NCI-H748 (cell line): ENCODE results near the gene GBF1.

ENCODE experiments used
- DNase-seq: peaks from one replicate; lab custom pipeline; 2025; ENCODE audit not compliant: unreplicated experiment; lab: John Stamatoyannopoulos, UW

Gene GBF1

GRCh38 chr10:102420714-102421506 is 175.6 kb downstream of the GBF1 start, which contains the start of gene FBXL15:
FBXL15 (plus strand) TSS chr10:102420836; CDS start chr10:102421130, 294 bp downstream.
- peak; percentile 94 for DNase-seq

GRCh38 chr10:102421507-102421756 is 176.1 kb downstream of the GBF1 start:
- DNase-seq, result no peak

- peak; percentile 41 for DNase-seq
Measured at GRCh38 chr10:102421757-102422512, 176.6 kb downstream of the GBF1 start.

- peak; percentile 70 for DNase-seq
Measured at GRCh38 chr10:102422545-102423129, 177.3 kb downstream of the GBF1 start.

GRCh38 chr10:102423372-102423968 is 178.1 kb downstream of the GBF1 start:
- DNase-seq, result no peak

GRCh38 chr10:102424145-102424544 is 178.8 kb downstream of the GBF1 start:
- no peak for DNase-seq

- no peak for DNase-seq
Measured at GRCh38 chr10:102424916-102425315, 179.6 kb downstream of the GBF1 start.

GRCh38 chr10:102425444-102425843 is 180.1 kb downstream of the GBF1 start:
- no peak for DNase-seq

- DNase-seq, result no peak
Measured at GRCh38 chr10:102426803-102427287, 181.5 kb downstream of the GBF1 start.

GRCh38 chr10:102429468-102429867 is 184.1 kb downstream of the GBF1 start:
- DNase-seq, result no peak

- peak; percentile 29 for DNase-seq
Measured at GRCh38 chr10:102431452-102432124, 186.3 kb downstream of the GBF1 start.
